IPS-NIHi7 (cell line): Measurements from ENCODE around the gene CASP3.
"Not testable (repeated sequence)": the region's sequence is repeated elsewhere in the genome, so short reads cannot be mapped to it uniquely, and the experiment has no call there.

Experiments
- DNase-seq: peaks from one replicate; pipeline ENCODE4 v3.0.0; 2012; ENCODE audit warnings: mixed read lengths; ENCODE audit errors: extremely low spot score

Gene CASP3

DNA sequence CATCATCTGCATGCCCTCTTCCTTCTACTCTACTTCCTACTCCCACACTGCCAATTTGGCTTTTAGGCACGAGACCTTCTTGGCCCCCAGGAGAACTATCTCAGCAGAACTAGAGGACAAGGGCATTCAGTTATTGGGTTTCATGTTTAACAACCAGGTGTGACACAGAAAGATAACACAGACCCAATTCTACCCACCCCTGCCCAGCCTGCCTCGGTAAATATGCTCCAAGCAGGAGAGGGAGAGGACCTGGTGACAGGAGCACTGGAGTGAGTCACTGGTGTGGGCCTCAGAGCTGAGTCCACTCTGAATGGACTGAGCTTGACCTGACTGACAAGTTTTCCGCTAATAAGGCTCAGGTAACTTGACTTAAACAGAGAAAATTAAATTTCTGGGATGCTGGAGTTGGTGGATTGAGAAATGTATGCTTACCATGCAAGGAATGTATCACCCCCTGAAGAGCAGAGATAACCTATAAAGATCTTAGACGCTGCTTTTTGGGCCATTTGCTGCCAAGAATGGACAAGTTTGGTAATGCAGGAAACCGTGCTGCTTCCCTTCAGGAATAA lies 52.5 kb downstream of the CASP3 start:
- no peak for DNase-seq

- no peak for DNase-seq
Measured at GRCh38 chr4:184596044-184596616, 53.1 kb downstream of the CASP3 start.

DNA sequence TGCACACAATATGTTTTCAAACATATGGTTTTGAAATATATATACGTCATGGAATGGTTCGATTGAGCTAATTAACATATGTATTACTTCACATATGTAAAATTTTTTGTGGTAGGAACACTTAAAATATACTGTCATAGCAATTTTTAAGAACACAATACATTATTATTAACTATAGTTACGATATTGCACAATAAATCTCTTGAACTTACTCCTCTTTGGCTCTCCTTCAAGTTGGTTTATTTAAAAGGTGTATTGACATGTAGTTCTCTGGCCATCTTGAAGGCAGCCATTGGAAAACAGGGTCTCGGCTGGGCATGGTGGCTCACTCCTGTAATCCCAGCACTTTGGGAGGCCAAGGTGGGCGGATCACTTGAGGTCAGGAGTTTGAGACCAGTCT lies 53.8 kb downstream of the CASP3 start:
- DNase-seq: no peak

DNA sequence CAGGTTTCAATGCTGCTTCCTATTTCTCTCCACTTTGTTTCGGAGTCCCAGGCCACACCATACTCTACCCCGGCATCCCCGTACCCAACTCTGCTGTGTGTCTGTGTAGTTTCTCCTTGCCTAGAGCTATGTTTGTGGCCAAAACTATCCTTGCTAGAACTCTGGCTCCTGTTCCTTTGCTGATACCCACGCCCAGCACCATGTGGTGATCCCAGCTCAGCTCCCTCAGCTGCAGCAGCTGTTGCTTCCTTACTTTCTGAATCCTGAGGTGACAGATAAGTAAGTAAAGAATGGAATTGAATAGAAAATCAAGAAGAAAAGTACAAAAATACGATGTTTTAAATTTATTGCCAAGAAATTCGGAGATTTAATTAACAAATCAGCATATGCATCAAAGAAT lies 55.8 kb downstream of the CASP3 start:
- DNase-seq: no peak

DNA sequence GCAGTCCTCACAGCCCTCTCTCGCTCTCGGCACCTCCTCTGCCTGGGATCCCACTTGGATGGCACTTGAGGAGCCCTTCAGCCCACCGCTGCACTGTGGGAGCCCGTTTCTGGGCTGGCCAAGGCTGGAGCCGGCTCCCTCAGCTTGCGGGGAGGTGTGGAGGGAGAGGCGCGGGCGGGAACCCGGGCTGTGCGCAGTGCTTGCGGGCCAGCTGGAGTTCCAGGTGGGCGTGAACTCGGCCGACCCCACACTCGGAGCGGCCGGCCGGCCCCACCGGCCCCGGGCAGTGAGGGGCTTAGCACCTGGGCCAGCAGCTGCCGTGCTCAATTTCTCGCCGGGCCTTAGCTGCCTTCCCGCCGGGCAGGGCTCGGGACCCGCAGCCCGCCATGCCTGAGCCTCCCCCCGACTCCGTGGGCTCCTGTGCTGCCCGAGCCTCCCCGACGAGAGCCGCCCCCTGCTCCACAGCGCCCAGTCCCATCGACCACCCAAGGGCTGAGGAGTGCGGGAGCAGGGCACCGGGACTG lies 57.4 kb downstream of the CASP3 start:
- not testable (repeated sequence) for DNase-seq

GRCh38 chr4:184591070-184591677 lies 58.1 kb downstream of the CASP3 start:
- DNase-seq: no peak

- DNase-seq: no peak
Measured at GRCh38 chr4:184590196-184590595, 59.1 kb downstream of the CASP3 start.

GRCh38 chr4:184588893-184589292 lies 60.4 kb downstream of the CASP3 start:
- no peak for DNase-seq

DNA sequence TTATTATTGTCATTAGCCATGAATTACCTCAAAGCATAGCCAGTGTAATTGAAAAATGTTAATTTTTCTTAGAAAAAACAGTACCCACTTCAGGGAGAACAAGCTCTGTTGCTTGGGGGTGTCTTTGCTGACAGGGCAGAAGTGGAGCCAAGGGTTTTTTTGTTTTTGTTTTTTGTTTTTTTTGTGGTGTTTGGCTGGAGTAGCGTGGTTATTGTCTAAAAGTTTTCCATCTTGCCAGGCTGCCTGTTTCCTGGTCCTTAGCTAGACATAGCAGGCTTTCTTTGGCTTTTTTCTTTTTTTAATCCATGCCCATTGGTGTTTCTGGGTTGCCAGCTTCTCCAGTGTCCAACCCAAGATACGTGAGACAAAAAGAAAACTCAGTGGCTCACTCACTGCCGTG lies 61.5 kb downstream of the CASP3 start:
- DNase-seq: no peak

DNA sequence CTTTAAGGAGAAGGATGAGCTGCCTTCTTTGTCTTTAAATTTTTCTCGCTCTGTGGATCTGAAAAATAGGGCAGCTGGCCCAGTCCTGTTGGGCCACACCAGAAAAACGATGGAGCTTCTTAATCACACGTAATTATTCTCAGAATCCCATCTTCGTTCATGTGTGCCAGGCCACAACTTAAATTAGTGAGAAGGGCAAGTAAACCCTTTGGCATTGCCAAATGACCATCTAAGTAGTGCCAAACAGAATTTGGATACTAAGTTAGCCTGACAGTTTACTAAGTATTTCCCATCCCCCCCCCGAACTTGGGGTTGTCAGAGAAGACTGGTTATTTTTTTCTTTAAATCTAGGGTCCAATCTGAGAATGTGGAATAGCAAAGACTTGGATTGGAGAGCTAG lies 62.0 kb downstream of the CASP3 start:
- no peak for DNase-seq

DNA sequence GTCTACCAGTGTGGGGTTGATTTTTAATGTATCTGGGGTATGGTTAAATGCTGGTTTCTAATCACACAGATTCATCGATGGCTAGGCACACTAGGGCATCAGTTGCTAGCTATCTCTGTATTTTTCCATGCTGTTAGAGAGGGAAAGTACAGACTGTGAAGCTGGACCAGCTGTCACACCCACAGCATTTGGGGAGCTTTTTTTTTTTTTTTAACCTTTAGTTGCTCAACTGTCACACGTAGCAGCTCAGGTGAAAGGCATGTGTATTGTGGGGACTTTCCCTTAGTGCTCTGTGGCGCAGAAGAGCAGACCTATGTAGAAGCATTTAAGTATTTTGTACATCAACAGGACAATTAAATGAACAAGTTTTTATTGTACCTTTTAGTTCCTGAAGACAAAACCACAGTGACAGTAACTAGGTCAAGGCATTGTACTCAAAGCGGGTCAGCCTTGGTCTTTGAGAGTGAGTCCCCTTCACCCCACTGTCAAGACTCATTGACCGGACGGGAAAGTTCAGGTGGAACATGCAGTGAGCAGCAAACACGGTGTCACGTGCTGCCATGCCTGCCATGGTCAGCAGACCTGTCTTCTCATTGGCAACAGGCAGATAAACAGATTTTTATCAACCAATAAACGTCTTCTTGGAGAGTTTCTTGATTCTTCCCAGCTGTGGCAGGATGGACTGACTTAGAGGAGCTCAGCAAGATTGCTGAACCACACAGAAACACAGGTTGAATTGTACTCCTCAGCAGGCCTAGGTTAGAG lies 65.3 kb downstream of the CASP3 start:
- no peak for DNase-seq
